Hematopoietic multipotent progenitor cell treated with erythropoietin and hydrocortisone succinate and interleukin-3 and kit ligand, for 8 days (in vitro differentiated cells): ENCODE results near the gene TSHR.
"Not testable (repeated sequence)": the region's sequence is repeated elsewhere in the genome, so short reads cannot be mapped to it uniquely, and the experiment has no call there.

Source experiments
- DNase-seq: peaks from one replicate; pipeline ENCODE4 v3.0.0-alpha.2; 2015

Gene TSHR

DNA sequence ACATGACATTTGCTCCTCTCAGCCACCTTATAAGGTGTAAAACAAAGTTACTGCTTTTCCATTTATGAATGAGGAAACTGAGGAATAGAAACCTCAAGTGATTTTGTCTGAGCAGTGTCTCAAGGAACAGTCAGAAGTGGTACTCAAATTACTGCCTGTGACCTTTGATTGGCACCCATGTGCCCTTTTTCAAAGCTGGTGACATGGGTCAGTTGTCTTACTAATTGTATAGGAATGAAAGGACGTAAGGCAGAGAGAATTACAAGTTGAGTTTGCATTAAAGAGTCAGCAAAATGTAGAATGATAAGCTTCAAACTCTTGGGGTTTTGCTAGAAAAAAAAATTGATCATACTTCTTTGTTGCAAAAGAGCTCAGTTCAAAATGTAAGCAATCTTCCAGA lies 136.2 kb downstream of the TSHR start:
- no peak for DNase-seq

DNA sequence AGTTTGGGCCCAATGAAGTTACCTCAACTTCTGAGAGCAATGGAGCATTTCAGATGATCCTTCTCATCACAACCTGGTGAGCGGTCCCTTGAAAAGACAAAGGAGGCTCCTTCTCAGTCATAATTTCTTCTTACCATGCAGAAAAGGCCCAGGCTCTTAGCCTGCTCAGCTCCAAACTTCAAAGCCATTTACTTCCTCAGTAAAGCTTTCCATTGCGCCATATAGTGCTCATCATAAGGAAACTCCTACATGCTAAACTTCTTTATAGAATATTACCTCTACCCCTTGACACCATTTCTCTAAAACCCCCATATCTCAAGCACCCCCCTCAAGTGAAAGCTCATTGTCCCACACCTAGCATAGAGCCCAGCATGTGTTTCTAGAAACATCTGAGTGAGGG lies 138.2 kb downstream of the TSHR start:
- no peak for DNase-seq

DNA sequence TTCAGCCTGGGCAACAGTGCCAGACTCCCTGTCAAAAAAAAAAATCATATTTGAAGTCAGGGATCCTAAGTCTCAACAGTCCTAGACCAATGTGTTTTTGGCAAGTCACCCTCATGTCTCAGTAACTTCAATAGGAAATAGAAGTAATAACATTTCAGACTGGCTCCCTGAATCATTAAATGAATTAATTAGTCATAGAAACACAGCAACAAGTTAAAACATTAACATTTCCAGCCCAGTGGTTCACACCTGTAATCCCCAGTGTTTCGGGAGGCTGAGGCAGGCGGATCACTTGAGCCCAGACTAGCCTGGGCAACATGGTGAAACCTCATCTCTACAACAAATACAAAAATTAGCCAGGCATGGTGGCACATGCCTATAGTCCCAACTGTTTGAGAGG lies 140.1 kb downstream of the TSHR start:
- no peak for DNase-seq

DNA sequence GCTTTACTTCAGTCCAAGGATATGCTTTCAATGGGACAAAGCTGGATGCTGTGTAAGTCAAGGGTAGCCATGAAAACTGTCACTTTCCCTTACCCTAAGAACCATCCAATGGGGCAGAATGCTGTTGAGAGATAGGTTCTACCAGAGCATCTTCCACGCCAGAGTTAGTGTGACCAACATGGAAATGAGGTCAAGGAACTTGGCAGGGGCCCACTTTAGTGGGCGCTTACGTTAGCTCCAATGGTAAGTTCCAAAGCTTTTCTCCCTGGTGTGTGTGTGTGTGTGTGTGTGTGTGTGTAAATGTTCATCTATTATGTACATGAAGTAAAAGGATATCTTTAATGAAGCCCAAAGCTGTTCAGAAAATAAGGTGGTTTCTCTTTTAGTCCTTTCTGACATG lies 141.2 kb downstream of the TSHR start:
- DNase-seq: no peak

DNA sequence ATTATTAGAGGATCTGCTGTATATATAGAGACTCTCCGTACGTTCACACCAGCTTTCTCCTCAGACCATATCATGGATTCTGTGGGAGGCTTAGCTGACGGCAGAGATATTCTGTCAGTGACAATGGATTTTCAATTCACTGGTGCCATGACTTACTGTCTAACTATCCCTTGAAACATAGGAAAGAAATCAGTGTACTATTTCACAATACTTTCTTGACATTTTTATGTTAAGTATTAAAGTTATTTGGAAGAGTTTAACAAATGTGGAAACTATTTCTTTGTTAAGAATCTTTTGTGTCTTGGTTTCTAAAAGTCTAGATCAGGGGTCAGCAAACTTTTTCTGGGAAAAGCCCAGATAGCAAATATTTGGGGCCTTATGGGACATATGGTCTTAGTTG lies 146.8 kb downstream of the TSHR start:
- DNase-seq: no peak

DNA sequence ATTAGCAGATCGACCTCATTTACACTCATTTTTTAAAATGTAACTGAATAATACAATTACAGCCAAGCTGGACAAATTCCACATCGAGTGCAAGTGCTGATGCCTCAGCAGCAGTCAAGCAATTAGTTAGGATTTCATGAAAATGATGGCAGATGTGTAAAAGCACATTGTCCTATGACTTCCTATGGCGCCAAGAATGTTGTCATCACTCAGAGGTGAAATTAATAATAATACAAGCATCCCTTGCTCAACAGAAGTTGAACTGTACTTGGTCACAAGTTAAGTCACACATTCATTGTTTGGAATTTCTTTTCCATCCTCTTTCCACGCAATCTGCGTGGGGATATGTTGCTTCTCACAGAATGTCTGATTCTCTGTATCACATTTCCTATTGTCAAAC lies 148.0 kb downstream of the TSHR start:
- no peak for DNase-seq

DNA sequence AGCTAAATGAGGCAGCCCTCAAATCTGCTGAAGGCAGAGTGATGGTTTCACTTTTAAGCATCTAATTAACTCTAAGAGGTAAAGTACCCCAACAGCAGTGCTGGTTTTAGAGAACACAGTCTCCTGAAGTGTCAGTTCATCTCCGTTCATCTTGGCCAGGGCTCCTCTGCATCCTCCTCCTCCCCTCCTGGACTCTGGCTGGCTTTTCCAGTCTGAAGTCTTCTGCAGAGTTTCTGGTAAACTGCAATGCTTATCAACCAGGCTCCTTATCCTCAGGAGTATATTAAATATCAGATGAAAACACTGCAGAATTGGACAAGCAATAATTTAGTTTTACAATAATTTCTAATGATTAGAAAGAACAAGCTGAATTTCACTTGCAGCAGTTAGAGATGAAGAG lies 150.0 kb downstream of the TSHR start:
- DNase-seq: no peak

DNA sequence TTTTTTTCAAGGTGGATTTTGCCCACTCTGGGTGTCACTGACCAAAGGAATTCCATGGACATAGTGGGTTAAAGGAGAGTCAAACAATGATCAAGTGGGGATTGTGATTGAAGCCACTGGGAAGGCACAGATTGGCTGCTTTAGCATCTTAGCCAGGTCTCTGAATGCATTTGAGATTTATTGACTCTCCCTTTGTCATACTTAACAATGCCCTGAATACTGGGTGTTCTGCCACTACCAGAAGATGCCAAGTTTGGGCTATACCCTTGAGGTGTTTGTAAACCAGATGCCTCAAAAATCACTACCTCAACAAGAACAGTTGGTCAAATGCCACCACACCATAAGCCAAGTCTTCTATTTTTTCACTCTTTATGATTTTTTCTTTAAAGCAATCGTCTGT lies 150.5 kb downstream of the TSHR start:
- no peak for DNase-seq

DNA sequence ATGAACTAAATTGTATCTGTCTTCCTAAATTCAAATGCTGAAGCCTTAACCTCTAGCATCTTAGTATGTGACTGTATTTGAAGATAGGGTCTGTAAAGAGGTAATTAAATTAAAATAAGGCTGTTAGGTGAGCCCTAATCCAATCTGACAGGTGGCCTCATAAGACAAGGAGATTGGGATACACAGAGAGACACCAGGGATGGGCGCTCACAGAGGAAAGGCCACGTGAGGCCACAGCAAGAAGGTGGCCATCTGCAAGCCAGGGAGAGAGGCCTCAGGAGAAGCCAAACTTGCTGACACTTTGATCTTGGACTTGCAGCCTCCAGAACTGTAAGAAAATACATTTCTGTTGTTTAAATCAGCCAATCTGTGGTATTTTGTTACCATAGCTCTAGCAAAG lies 154.8 kb downstream of the TSHR start:
- DNase-seq: no peak

DNA sequence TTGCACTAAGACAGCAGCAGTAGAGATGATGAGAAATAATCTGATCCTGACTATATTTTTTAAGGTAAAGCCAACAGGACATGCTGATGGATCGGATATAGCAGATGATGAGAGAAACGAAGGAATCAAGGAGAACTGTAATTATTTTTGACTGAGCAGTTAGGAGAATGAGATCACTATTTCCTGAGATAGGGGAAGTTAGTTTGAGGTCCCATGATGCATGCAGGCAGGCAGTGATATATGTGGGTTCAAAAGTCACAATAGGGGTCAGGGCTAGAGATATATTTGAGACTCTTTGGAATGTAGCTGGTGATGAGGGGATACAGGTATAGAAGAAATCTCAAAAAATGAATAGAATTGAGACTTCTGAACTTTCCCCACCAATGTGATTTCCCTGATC lies 157.8 kb downstream of the TSHR start:
- no peak for DNase-seq

DNA sequence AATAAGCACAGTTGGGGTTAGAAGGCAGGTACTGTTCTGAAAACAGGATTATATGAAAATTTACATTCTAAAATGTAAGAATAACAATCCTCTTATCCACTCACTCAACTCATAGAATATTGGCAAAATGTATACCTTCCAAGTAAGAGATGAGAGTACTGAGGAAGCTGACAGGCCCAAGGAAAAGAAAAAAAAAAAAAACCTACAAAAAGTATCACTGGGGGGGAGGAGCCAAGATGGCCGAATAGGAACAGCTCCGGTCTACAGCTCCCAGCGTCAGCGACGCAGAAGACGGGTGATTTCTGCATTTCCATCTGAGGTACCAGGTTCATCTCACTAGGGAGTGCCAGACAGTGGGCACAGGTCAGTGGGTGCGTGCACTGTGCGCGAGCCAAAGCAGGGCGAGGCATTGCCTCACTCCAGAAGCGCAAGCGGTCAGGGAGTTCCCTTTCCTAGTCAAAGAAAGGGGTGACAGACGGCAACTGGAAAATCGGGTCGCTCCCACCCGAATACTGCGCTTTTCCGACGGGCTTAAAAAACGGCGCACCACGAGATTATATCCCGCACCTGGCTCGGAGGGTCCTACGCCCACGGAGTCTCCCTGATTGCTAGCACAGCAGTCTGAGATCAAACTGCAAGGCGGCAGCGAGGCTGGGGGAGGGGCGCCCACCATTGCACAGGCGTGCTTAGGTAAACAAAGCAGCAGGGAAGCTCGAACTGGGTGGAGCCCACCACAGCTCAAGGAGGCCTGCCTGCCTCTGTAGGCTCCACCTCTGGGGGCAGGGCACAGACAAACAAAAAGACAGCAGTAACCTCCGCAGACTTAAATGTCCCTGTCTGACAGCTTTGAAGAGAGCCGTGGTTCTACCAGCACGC lies 158.8 kb downstream of the TSHR start:
- not testable (repeated sequence) for DNase-seq

DNA sequence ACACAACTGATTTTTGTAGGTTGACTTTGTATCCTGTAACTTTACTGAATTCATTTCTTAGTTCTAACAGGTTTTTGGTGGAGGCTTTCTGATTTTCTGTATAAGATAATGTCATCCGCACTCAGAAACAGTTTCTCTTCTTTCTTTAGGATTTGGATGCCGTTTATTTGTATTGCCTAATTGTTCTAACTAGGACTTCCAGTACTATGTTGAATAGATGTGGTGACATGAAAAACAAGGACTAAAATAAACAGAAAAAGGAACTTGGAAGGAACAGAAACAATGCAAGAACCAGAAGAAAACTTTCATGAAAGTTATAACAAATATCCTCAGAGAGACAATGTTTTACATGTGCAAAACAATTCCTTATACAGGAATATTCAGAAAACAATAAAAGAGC lies 165.1 kb downstream of the TSHR start:
- DNase-seq: no peak

DNA sequence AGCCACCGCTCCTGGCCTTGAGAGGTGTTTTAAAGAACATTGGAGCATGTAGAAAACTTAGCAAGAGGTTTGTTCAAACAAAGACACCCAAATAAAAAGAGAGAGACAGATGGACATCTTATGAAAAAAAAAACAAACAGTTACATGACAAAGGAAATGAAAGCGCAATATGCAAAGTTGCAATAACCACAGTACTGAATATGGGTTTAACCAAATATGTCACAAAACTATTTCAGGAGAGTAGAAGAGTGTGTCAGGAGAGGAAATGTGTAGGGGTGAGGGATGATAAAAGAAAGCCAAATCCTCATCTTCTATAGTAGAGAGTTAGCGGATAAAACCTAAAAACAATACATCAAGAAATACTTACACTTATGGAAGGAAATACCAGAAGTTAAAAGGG lies 166.9 kb downstream of the TSHR start:
- no peak for DNase-seq

DNA sequence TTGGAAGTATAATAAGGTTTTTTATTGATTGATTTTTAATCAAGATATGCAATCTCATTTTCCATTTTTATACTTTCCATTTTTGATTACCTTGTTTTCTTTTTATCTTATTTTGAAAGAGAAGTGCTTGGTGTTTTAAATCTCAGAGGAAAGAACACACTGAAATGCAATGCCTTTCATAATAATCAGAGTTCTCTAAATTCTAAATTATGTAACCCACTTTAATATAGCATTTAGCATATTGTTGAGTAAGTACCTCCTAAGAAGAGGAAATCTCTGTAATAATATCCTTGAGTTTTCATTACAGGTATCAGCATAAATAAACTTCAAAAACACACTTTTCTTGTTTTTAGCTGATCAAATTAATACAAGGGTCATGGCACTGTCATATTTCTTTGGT lies 168.4 kb downstream of the TSHR start:
- no peak for DNase-seq

DNA sequence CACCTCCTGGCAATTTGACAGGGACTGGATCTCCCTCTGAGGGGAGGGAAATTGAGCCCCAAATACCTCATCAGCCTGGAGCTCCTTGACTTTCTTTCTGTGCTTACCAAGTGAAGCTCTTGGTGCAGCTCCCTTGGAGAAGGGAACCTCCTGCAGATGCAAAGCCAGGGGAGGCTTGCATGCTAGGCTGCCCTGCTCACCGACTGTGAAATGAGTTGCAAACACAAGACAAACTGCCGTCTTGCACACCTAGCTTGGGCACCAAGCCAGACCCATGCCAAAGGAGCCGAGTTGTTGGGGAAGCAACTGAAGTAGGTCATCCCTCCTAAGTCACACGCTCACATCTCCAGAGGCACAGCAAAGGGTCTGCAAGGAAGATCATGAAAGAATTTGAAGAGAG lies 170.1 kb downstream of the TSHR start:
- no peak for DNase-seq

DNA sequence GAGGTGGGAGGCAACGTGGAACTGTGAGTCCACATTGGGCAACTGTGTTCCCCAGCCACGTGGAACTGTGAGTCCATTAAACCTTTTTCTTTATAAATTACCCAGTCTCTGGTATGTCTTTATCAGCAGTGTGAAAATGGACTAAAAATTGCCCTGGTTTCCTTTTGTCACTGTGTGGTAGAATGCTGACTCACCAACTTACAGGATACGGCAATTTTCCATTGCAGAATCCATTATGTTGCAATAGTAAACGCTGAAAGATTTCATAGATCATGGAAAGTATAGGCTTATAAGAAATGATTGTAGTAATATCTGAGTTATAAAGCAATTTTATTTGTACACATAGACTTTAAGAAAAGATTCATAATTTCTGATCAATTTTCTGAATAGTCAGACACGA lies 172.4 kb downstream of the TSHR start:
- DNase-seq: no peak

DNA sequence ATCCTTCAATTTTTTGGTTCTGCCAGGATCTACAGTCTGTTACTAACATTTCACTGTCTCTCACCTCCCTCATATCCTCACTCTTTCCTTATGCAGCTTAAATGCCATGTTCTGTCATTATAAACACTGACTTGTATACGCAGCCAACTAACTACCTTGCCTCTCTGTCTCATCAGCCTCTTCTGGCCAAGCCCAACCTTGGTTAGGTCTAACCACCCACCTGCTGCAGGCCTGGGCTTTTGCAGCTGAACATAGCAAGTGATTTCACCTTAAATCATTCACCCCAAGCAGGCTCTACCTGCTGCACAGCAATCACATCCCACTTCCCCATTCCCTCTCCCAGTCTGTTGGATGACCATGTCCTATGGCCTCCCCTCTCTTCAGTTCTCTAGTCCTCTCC lies 173.8 kb downstream of the TSHR start:
- DNase-seq: no peak

DNA sequence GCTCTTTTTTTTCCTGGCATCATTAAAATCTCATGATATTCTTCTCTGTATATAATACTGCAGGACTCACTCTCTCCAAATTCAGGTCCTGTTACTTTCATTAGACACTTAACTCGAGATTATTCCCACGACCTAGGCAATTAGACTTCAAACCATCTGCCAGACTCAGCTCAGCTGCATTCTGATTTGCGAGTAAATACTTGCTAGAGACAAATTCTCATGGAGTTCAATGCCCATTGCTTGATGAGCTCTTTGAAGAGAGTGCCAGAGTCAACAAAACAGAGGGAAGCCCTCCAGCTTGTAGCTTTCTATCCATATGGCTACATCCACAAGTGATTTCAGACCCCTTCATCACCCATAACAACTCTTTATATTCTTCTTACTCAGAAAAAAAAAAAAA lies 177.0 kb downstream of the TSHR start:
- no peak for DNase-seq

DNA sequence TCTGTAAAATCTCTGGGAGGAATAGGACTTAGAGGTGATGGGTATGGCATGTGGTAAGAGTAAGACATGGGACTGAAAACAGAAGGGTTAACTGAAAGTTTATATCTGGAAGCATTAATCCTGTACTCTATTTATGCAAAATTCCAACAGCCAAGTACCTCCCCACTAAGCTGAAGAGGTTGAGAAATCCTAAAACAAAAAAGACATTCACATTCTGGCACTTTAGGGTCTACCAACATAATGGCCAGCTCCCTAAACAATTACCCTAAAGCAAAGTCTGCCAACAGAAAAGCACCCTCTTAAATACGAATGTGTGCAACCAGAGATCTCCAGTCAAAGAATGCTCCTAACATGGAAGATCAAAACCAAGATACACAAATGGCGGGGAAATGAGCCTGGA lies 178.0 kb downstream of the TSHR start:
- DNase-seq: no peak

DNA sequence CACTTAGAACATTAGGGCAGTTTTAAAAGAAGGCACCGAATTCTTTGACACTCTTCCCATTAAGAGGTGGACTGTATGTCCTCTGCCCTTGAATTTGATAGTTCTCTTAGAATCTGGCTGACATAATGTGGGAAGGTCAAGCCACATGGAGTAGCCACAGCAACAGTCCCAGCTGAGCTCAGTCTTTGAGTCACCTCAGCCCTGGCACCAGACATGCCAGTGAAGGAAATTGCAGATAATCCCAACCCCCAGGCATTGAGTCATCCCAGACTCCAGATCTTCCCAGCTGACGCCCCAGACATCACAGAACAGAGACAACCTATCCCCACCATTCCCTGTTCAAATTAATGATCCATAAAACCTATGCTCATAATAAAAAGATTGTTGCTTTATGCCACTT lies 181.9 kb downstream of the TSHR start:
- no peak for DNase-seq

DNA sequence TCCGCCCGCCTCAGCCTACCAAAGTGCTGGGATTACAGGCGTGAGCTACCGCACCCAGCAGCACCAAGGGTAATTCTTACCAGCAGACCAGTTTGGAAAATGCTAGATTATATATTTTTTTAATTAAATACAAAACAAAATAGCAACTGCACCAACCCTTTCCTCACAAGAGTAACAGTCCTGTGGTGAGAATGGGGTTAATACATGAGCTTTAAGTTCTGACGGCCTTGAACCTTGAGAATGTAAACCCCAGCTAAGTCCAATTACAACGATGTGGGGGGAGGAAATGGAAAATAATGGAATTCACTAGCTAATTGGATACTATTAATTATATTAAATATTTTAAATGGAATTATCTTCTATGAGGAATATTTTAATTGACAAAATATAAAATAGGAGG lies 183.0 kb downstream of the TSHR start:
- no peak for DNase-seq

DNA sequence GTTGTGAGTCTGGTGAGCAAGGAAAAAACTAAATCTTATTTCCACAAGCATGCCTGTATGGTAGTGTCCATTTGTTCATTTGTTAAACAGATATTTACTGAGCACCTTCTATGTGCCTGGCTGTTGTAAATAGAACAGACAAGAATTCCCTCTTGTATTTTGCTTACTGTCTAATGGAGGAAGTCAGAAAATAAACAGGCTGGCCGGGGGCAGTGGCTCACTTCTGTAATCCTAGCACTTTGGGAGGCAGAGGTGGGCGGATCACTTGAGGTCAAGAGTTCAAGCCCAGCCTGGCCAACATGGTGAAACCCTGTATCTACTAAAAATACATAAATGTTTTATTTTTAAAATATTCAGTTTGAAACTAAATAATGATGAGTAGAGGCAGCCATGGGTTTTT lies 186.0 kb downstream of the TSHR start:
- no peak for DNase-seq

DNA sequence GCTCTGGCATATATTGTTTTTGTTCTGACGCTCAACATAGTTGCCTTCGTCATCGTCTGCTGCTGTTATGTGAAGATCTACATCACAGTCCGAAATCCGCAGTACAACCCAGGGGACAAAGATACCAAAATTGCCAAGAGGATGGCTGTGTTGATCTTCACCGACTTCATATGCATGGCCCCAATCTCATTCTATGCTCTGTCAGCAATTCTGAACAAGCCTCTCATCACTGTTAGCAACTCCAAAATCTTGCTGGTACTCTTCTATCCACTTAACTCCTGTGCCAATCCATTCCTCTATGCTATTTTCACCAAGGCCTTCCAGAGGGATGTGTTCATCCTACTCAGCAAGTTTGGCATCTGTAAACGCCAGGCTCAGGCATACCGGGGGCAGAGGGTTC lies 188.4 kb downstream of the TSHR start:
- DNase-seq: no peak

DNA sequence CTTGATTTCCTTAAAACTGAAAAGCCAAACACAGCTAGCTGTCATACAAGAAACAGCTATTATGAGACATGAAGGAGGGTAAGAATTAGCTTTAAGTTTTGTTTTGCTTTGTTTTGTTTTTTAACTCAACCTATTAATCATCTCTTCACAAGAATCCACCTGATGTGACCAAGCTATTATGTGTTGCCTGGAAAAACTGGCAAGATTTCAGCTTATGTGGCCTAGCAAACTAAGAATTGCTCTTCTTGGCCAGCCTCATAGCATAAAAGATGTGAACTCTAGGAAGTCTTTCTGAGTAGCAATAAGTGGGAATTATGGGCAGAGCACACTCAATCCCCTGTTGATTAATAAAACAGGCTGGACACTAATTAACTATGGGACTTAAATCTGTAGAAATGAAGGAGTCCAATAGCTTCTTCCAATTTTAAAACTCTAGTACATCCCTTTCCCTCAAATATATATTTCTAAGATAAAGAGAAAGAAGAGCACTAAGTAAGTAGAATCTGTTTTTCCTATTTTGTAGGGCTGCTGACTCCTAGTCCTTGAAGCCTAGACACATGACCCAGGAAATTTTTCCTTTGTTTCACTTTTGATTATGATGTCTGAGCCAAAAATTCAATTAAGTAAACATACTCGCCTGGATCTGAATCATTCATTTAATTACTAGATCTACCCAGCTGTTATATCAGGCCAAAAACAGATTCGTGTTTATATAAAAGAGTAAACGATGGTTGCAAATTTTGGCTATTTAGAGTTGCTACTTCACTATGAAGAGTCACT lies 189.6 kb downstream of the TSHR start:
- no peak for DNase-seq
